ENCODE results near the gene ZNF184. TPM values are rescaled to one million over a fixed set of nuclear protein-coding genes. Genes with fewer than 3 reads are reported as not detected.
A peak's percentile ranks its signal among the peaks of the same experiment; 100 is the strongest.

ZNF184 gene
- total and polyA plus RNA-seq, 9 of the 15 experiments (the other 6 are each of a cell fraction or from before 2014, with no cell fraction given) = 7.6 to 22.2 (median 12.8) TPM

GRCh38 chr6:27477318-27478013 lies 4.6 kb upstream of the ZNF184 start:
- Histone ChIP-seq H3K27ac (ENCODE audit: extremely low read depth, low read depth, low read length) (peak overlapping the region; percentile 85; the same call in 1 of the 3 replicates), H3K9ac (ENCODE audit: insufficient read depth in 1 of 2, low read depth in 2 of 2, low read length in 2 of 2) (peak overlapping the region; percentile 66 to 87; a peak in 2 of 4 replicates), H3K9me3 (replicated peaks; ENCODE audit: control insufficient read depth, insufficient read depth, low read depth, low read length) (no peaks in the 10 kb centered on the region), H4K20me1 (replicated peaks; ENCODE audit: control insufficient read depth, insufficient read depth, low read length) (no peaks in the 10 kb centered on the region), H3K36me3 (ENCODE audit: control insufficient read depth, insufficient read depth, low read length) (no peaks in the 10 kb centered on the region), H3K4me2 (ENCODE audit: insufficient read depth, low read length) (peak overlapping the region; percentile 89), H3K4me1 (replicated peaks in 1 of 2; ENCODE audit: control insufficient read depth in 2 of 2, insufficient read depth in 2 of 2, low read length in 2 of 2) (peaks cover 4 to 12% of the 10 kb centered on the region in 2 experiments; a peak in 2 of 5 replicates), H2AFZ (ENCODE audit: low read depth, low read length) (peak overlapping the region; percentile 95; the same call in 1 of the 2 replicates), H3K27me3 (ENCODE audit: control insufficient read depth in 2 of 2, insufficient read depth in 2 of 2, low read length in 2 of 2) (no peaks in the 10 kb centered on the region), H3K9me1 (ENCODE audit: control insufficient read depth, insufficient read depth, low read length) (no peaks in the 10 kb centered on the region), H3K4me3 (peak overlapping the region; percentile 64), H3K79me2 (ENCODE audit: control insufficient read depth, insufficient read depth, low read length) (peaks cover 9% of the 10 kb centered on the region; the same call in 2 of the 3 replicates)
- in situ Hi-C loops (cut with MboI) = no loop called here
- no TSS peak for BruUV-seq (replicated peaks)
- WGBS (ENCODE audit: insufficient coverage, low coverage, missing lambda C conversion rate) = 18% methylated on average over 8 of the region's 8 CpGs
- ChIA-PET CTCF (ENCODE audit: low intra/inter-chr PET ratio) (no interaction called here), POLR2A (interaction anchor here (0.6 to 1.7 kb wide), 13 partner anchors 9 to 946 kb away, joined by 3 to 6 read pairs (median 3); no protein-coding TSS in a partner anchor)
- no peak for ATAC-seq
- no peak for FAIRE-seq
- intact Hi-C loops (cut with micrococcal nuclease) = loop anchor here (1.0 to 10.0 kb wide), 7 partner anchors 25 to 923 kb away; no protein-coding TSS in a partner anchor
- no peak for DNase-seq (ENCODE audit: extremely low read depth in 1 of 4, low spot score in 3 of 4)
- TF ChIP-seq ZBTB40 (IDR thresholded peaks at IDR 0.05) = 0 out of 2 replicates have a peak, but pooled peaks have one; percentile 30
- no peak for TF ChIP-seq ZBTB40 (CRISPR knock-in tag; IDR thresholded peaks at IDR 0.05)
- TF ChIP-seq ELF1 (tag; IDR thresholded peaks at IDR 0.05) = 0 out of 2 replicates have a peak, but pooled peaks have one; percentile 37
- TF ChIP-seq, protein P1, sequence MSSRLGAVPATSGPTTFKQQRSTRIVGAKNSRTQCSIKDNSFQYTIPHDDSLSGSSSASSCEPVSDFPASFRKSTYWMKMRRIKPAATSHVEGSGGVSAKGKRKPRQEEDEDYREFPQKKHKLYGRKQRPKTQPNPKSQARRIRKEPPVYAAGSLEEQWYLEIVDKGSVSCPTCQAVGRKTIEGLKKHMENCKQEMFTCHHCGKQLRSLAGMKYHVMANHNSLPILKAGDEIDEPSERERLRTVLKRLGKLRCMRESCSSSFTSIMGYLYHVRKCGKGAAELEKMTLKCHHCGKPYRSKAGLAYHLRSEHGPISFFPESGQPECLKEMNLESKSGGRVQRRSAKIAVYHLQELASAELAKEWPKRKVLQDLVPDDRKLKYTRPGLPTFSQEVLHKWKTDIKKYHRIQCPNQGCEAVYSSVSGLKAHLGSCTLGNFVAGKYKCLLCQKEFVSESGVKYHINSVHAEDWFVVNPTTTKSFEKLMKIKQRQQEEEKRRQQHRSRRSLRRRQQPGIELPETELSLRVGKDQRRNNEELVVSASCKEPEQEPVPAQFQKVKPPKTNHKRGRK (tag; IDR thresholded peaks at IDR 0.05) = peak; percentile 93
- no peak for TF ChIP-seq POLR3G (IDR thresholded peaks at IDR 0.05; ENCODE audit: extremely low read depth, insufficient read length, insufficient replicate concordance)
- 0 out of 2 replicates have a peak, but pooled peaks have one; percentile 40 for TF ChIP-seq LARP7 (IDR thresholded peaks at IDR 0.05)
- no peak for TF ChIP-seq RBM22 (IDR thresholded peaks at IDR 0.05; ENCODE audit: low read depth, low read length, poor library complexity, severe bottlenecking)
- no peak for TF ChIP-seq ZNF639 (CRISPR knock-in tag; conservative IDR thresholded peaks at IDR 0.05 in 1 of 2, IDR thresholded peaks at IDR 0.05 in 1 of 2)

Measured in K562 (cell line).